ENCODE results near the gene XYLT1. TPM values are rescaled to one million over a fixed set of nuclear protein-coding genes. Genes with fewer than 3 reads are reported as not detected.

The XYLT1 gene
- total RNA-seq, 1 experiment from 2014 or later = 1.7 TPM

DNA sequence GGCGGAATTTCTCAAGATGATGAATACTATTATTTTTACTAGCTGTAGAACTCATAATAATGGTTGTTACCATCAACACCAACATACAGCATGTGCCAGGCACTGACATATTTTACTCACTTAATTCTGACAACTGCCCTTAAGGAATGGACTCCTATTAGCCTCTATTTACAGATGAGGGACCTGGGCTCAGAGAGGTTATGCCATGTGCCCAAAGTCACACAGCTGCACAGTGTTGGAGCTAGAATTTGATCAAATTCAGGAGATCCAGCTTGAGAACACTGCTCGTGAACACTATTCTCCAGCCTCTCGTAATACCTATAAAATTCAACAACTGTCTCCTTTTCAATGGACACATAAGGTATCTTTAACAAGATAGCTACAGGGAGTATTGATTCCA is 97.2 kb downstream of the XYLT1 start:
- no peaks in the 10 kb centered on the region for H3K79me2 ChIP-seq (ENCODE audit: low read depth)
- H3K4me3 ChIP-seq = no peak overlapping the region
- H4K20me1 ChIP-seq (ENCODE audit: insufficient read depth) = no peaks in the 10 kb centered on the region
- H3K4me1 ChIP-seq (replicated peaks; ENCODE audit: insufficient read depth) = no peaks in the 10 kb centered on the region
- no peaks in the 10 kb centered on the region for H3K9me2 ChIP-seq (ENCODE audit: insufficient read depth)
- H3K27me3 ChIP-seq (ENCODE audit: insufficient read depth, low read depth) = peaks cover 8% of the 10 kb centered on the region; the same call in 1 of the 2 replicates
- DNase-seq = no peak
- no peak for TF ChIP-seq EZH2 (IDR thresholded peaks at IDR 0.05; ENCODE audit: low read depth)
- TF ChIP-seq, protein P1, sequence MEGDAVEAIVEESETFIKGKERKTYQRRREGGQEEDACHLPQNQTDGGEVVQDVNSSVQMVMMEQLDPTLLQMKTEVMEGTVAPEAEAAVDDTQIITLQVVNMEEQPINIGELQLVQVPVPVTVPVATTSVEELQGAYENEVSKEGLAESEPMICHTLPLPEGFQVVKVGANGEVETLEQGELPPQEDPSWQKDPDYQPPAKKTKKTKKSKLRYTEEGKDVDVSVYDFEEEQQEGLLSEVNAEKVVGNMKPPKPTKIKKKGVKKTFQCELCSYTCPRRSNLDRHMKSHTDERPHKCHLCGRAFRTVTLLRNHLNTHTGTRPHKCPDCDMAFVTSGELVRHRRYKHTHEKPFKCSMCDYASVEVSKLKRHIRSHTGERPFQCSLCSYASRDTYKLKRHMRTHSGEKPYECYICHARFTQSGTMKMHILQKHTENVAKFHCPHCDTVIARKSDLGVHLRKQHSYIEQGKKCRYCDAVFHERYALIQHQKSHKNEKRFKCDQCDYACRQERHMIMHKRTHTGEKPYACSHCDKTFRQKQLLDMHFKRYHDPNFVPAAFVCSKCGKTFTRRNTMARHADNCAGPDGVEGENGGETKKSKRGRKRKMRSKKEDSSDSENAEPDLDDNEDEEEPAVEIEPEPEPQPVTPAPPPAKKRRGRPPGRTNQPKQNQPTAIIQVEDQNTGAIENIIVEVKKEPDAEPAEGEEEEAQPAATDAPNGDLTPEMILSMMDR (conservative IDR thresholded peaks at IDR 0.05) = no peak
- ChIA-PET POLR2A (ENCODE audit: unreplicated experiment) (no interaction called here), CTCF (no interaction called here)
- H3K36me3 ChIP-seq (ENCODE audit: low read depth) = no peaks in the 10 kb centered on the region
- no peak overlapping the region for H3K27ac ChIP-seq
- intact Hi-C loops (cut with micrococcal nuclease; ENCODE audit: unreplicated experiment) = no loop called here
- H3K9me3 ChIP-seq (ENCODE audit: insufficient read depth, low read depth) = no peaks in the 10 kb centered on the region
- no TSS peak for BruUV-seq (replicated peaks)
- no peak overlapping the region for H2AFZ ChIP-seq
- no peaks in the 10 kb centered on the region for H3F3A ChIP-seq (ENCODE audit: insufficient read depth, low read depth)
- H3K4me2 ChIP-seq = no peak overlapping the region

DNA sequence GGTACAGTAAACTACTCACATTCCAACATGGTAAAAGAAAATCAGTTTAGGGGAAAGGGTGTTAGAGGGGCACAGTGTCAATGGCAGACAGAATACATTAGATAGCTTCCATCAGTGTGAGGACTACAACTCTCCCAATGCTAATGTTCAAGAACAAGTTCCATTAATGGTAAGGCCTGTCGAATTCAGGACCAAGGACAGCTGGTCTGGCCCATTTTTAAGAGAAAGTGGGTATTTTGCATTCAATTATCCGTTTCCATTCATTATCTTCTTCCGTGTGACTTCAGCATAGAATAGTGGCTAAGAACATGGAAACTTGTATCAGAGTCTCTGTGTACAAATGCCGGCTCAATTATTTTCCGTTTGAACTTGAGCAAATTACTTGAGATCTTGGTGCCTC is 98.4 kb downstream of the XYLT1 start:
- no peaks in the 10 kb centered on the region for H3K4me1 ChIP-seq (replicated peaks; ENCODE audit: insufficient read depth)
- H4K20me1 ChIP-seq (ENCODE audit: insufficient read depth) = no peaks in the 10 kb centered on the region
- CTCF ChIA-PET = no interaction called here
- H3K4me2 ChIP-seq = no peak overlapping the region
- no peak for DNase-seq
- TF ChIP-seq, protein P1 (conservative IDR thresholded peaks at IDR 0.05) = no peak
- TF ChIP-seq EZH2 (IDR thresholded peaks at IDR 0.05; ENCODE audit: low read depth) = no peak
- H3K27me3 ChIP-seq (ENCODE audit: insufficient read depth, low read depth) = peaks cover 8% of the 10 kb centered on the region; the same call in 1 of the 2 replicates
- no peaks in the 10 kb centered on the region for H3K9me3 ChIP-seq (ENCODE audit: insufficient read depth, low read depth)
- H2AFZ ChIP-seq = no peak overlapping the region
- no peaks in the 10 kb centered on the region for H3K9me2 ChIP-seq (ENCODE audit: insufficient read depth)
- no peaks in the 10 kb centered on the region for H3K36me3 ChIP-seq (ENCODE audit: low read depth)
- H3K4me3 ChIP-seq = no peak overlapping the region
- BruUV-seq (replicated peaks) = no TSS peak
- no peak overlapping the region for H3K27ac ChIP-seq
- intact Hi-C loops (cut with micrococcal nuclease; ENCODE audit: unreplicated experiment) = no loop called here
- POLR2A ChIA-PET (ENCODE audit: unreplicated experiment) = no interaction called here
- no peaks in the 10 kb centered on the region for H3F3A ChIP-seq (ENCODE audit: insufficient read depth, low read depth)
- no peaks in the 10 kb centered on the region for H3K79me2 ChIP-seq (ENCODE audit: low read depth)

DNA sequence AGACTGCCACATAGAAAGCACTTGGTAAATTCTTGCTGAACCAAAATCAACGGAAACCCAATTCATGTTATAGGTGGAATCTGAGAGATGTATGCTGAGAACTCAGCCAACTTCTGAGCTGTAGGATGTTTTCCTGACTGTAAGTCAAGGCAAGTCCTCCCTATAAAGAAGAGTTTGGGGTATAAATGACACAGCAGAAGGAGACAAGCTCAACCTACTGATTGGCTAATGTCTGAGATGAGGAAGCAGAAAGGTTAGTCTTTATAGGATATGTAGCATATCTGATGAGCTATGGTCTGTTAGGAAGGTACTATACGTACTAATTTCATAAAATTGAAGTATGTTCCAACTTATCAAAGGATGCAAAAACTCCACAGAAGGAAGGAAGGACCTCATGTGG is 99.5 kb downstream of the XYLT1 start:
- Histone ChIP-seq H3K27ac (no peak overlapping the region), H3F3A (ENCODE audit: insufficient read depth, low read depth) (no peaks in the 10 kb centered on the region), H3K9me3 (ENCODE audit: insufficient read depth, low read depth) (no peaks in the 10 kb centered on the region), H3K4me1 (replicated peaks; ENCODE audit: insufficient read depth) (no peaks in the 10 kb centered on the region), H3K79me2 (ENCODE audit: low read depth) (no peaks in the 10 kb centered on the region), H3K4me3 (no peak overlapping the region), H3K4me2 (no peak overlapping the region), H3K27me3 (ENCODE audit: insufficient read depth, low read depth) (peaks cover 14% of the 10 kb centered on the region), H2AFZ (no peak overlapping the region), H3K36me3 (ENCODE audit: low read depth) (no peaks in the 10 kb centered on the region), H3K9me2 (ENCODE audit: insufficient read depth) (no peaks in the 10 kb centered on the region), H4K20me1 (ENCODE audit: insufficient read depth) (no peaks in the 10 kb centered on the region)
- no peak for DNase-seq
- TF ChIP-seq, protein P1 (conservative IDR thresholded peaks at IDR 0.05) = no peak
- TF ChIP-seq EZH2 (IDR thresholded peaks at IDR 0.05; ENCODE audit: low read depth) = no peak
- ChIA-PET POLR2A (ENCODE audit: unreplicated experiment) (no interaction called here), CTCF (no interaction called here)
- intact Hi-C loops (cut with micrococcal nuclease; ENCODE audit: unreplicated experiment) = no loop called here
- BruUV-seq (replicated peaks) = no TSS peak

All from PC-9 (cell line).